ENCODE measurements around the gene SERPINB10.

- no peak for TF ChIP-seq CTCF (IDR thresholded peaks at IDR 0.05)
- no peak for TF ChIP-seq POLR2A (IDR thresholded peaks at IDR 0.05)
Measured at GRCh38 chr18:63899206-63899605, 8.6 kb upstream of the SERPINB10 start.
